CD4-positive, alpha-beta memory T cell (primary cell): ENCODE data around the gene NAA38. TPM values are rescaled to one million over a fixed set of nuclear protein-coding genes. Genes with fewer than 3 reads are reported as not detected.
A peak's percentile ranks its signal among the peaks of the same experiment; 100 is the strongest.

Experiments used
- CTCF ChIA-PET: fragments of 350-600 bp; sonication (Branson Sonifier 250); formaldehyde crosslinking; loops from one replicate; lab custom pipeline; 2021; ENCODE audit warnings: inconsistent platforms; ENCODE audit not compliant: partially characterized antibody; lab: Charles Lee
- POLR2A ChIA-PET: fragments of 350-600 bp; sonication (Branson Sonifier 250); formaldehyde crosslinking; loops from one replicate; lab custom pipeline; 2021; ENCODE audit not compliant: partially characterized antibody; lab: Charles Lee
- DNase-seq, 5 donors: peaks; one replicate each; pipeline versions ENCODE4 v3.0.0 to v3.0.0-alpha.2; 2020 to 2022; ENCODE audit warnings: mixed read lengths in 1 of 5
- H3K27ac ChIP-seq: one replicate; pipeline ENCODE4 v1.7.0; 2013; ENCODE audit warnings: low read depth, low read length
- H3K27me3 ChIP-seq: 2 replicates; pipeline ENCODE4 v1.7.0; 2013; ENCODE audit warnings: mild to moderate bottlenecking, low read length, moderate library complexity; ENCODE audit not compliant: insufficient read depth
- H3K36me3 ChIP-seq: 2 replicates; pipeline ENCODE4 v1.7.0; 2013; ENCODE audit warnings: mild to moderate bottlenecking, low read length, moderate library complexity; ENCODE audit not compliant: insufficient read depth
- H3K4me1 ChIP-seq: 2 replicates; pipeline ENCODE4 v1.7.0; 2013; ENCODE audit warnings: mild to moderate bottlenecking, low read length, moderate library complexity; ENCODE audit not compliant: insufficient read depth
- H3K4me3 ChIP-seq, 2 donors: one replicate each; pipeline ENCODE4 v1.7.0; 2013; ENCODE audit warnings: low read length in 2 of 2, mild to moderate bottlenecking in 1 of 2
- H3K9me3 ChIP-seq, 2 donors: one replicate each; pipeline ENCODE4 v1.7.0; 2013; ENCODE audit warnings: low read length in 2 of 2, control low read depth in 1 of 2; ENCODE audit not compliant: control insufficient read depth in 1 of 2
- H3K27ac Mint-ChIP-seq, 7 donors: one replicate each; pipeline ENCODE4 v1.8.0; 2020 to 2021; ENCODE audit warnings: mixed read lengths in 7 of 7, mild to moderate bottlenecking in 6 of 7, inconsistent platforms in 3 of 7, moderate library complexity in 3 of 7
- H3K27me3 Mint-ChIP-seq, 2 donors: one replicate each; pipeline ENCODE4 v1.8.0; 2020 to 2021; ENCODE audit warnings: mixed read lengths in 2 of 2
- H3K36me3 Mint-ChIP-seq, 2 donors: one replicate each; pipeline ENCODE4 v1.8.0; 2020 to 2021; ENCODE audit warnings: mixed read lengths in 2 of 2, inconsistent platforms in 1 of 2, mild to moderate bottlenecking in 1 of 2
- H3K4me1 Mint-ChIP-seq, 4 donors: one replicate each; pipeline ENCODE4 v1.8.0; 2020 to 2021; ENCODE audit warnings: mixed read lengths in 4 of 4, mild to moderate bottlenecking in 1 of 4
- H3K4me3 Mint-ChIP-seq, 8 donors: one replicate each; pipeline ENCODE4 v1.8.0; 2020 to 2021; ENCODE audit warnings: mixed read lengths in 8 of 8, mild to moderate bottlenecking in 7 of 8, moderate library complexity in 6 of 8, inconsistent platforms in 3 of 8
- H3K9me3 Mint-ChIP-seq, 8 donors: one replicate each; pipeline ENCODE4 v1.8.0; 2020 to 2021; ENCODE audit warnings: mixed read lengths in 8 of 8, mild to moderate bottlenecking in 5 of 8, inconsistent platforms in 3 of 8, moderate library complexity in 1 of 8
- intact Hi-C: fragments of 100-400 bp; cut with micrococcal nuclease; formaldehyde crosslinking; loops from one replicate; pipeline ENCODE4 v1.15.1; 2023
- polyA plus RNA-seq, 2 donors: library from polyadenylated mRNA; unstranded; fragments of 300-500 nt; fragmentation: Illumina TruSeq; gene quantifications; one replicate each; pipeline ENCODE4 v1.2.3, GENCODE V29; 2021
- total RNA-seq, 2 experiments: library from RNA; stranded (reverse); gene quantifications; one replicate each; pipeline ENCODE4 v1.2.3, GENCODE V29; 2021

Gene NAA38
- total and polyA plus RNA-seq, 4 experiments from 2014 or later: 23.1 to 149 (median 82.3) TPM

GRCh38 chr17:7835814-7836595 lies 21.4 kb downstream of the NAA38 start:
- Mint-ChIP-seq H3K27me3 (peaks cover 0 to 9% of the 10 kb centered on the region in 2 donors), H3K4me3 (peak overlapping the region; percentile 83 to 95 (median 92)), H3K4me1 (peaks cover 43 to 72% (median 49%) of the 10 kb centered on the region in 4 donors), H3K36me3 (peaks cover 0 to 29% of the 10 kb centered on the region in 2 donors), H3K27ac (peak overlapping the region; percentile 98 to 100 (median 99)), H3K9me3 (peaks cover 0 to 3% (median 0%) of the 10 kb centered on the region in 8 donors)
- Histone ChIP-seq H3K36me3 (no peaks in the 10 kb centered on the region), H3K27me3 (no peaks in the 10 kb centered on the region), H3K4me1 (peaks cover 50% of the 10 kb centered on the region), H3K9me3 (no peaks in the 10 kb centered on the region), H3K4me3 (peak overlapping the region; percentile 61 to 84), H3K27ac (peak overlapping the region; percentile 98)
- peak in 4 of 5 donors; percentile 42 to 77 (median 62) for DNase-seq
- ChIA-PET POLR2A (interaction anchor here (0.9 to 9.0 kb wide), 15 partner anchors 11 to 352 kb away, joined by 3 to 238 read pairs (median 12); partner anchors contain the start of genes CHD3, CNTROB, CYB5D1 and NAA38), CTCF (interaction anchor here (1.2 to 6.1 kb wide), 9 partner anchors 10 to 225 kb away, joined by 3 to 65 read pairs (median 5); partner anchors contain the start of genes CYB5D1 and NAA38)
- intact Hi-C loops: loop anchor here (1.0 to 2.0 kb wide), 6 partner anchors 15 to 529 kb away; partner anchors contain the start of genes CNTROB and EIF5A

GRCh38 chr17:7834957-7835813 lies 22.2 kb downstream of the NAA38 start:
- Mint-ChIP-seq H3K9me3 (peaks cover 0 to 3% (median 0%) of the 10 kb centered on the region in 8 donors), H3K27ac (peak overlapping the region; percentile 99 to 100 (median 99)), H3K4me1 (peaks cover 36 to 64% (median 42%) of the 10 kb centered on the region in 4 donors), H3K4me3 (peak overlapping the region; percentile 90 to 98 (median 94)), H3K36me3 (peaks cover 0 to 25% of the 10 kb centered on the region in 2 donors), H3K27me3 (peaks cover 0 to 9% of the 10 kb centered on the region in 2 donors)
- ChIA-PET CTCF (interaction anchor here (0.7 to 6.1 kb wide), 18 partner anchors 8 to 225 kb away, joined by 3 to 65 read pairs (median 4); partner anchors contain the start of genes CYB5D1 and NAA38), POLR2A (interaction anchor here (0.6 to 9.0 kb wide), 26 partner anchors 10 to 799 kb away, joined by 3 to 238 read pairs (median 6); partner anchors contain the start of genes ALOXE3, CHD3, CNTROB and CYB5D1)
- Histone ChIP-seq H3K4me3 (peak overlapping the region; percentile 76 to 84), H3K4me1 (peaks cover 45% of the 10 kb centered on the region), H3K36me3 (no peaks in the 10 kb centered on the region), H3K27me3 (no peaks in the 10 kb centered on the region), H3K9me3 (no peaks in the 10 kb centered on the region), H3K27ac (peak overlapping the region; percentile 98)
- intact Hi-C loops: loop anchor here (1.0 to 2.0 kb wide), 9 partner anchors 7 to 528 kb away; partner anchors contain the start of genes CNTROB, EIF5A and NAA38
- DNase-seq: peak; percentile 90 to 98 (median 92)

GRCh38 chr17:7834542-7834956 lies 22.8 kb downstream of the NAA38 start:
- no peaks in the 10 kb centered on the region for H3K36me3 ChIP-seq
- intact Hi-C loops: loop anchor here (1.0 to 2.0 kb wide), 6 partner anchors 8 to 262 kb away; partner anchors contain the start of genes CNTROB and NAA38
- H3K27ac ChIP-seq: peak overlapping the region; percentile 98
- H3K27me3 Mint-ChIP-seq: peaks cover 0 to 9% of the 10 kb centered on the region in 2 donors
- H3K4me1 Mint-ChIP-seq: peaks cover 33 to 57% (median 37%) of the 10 kb centered on the region in 4 donors
- no peaks in the 10 kb centered on the region for H3K9me3 ChIP-seq
- ChIA-PET CTCF (interaction anchor here (0.6 to 6.1 kb wide), 17 partner anchors 8 to 223 kb away, joined by 3 to 65 read pairs (median 4); partner anchors contain the start of genes CYB5D1 and NAA38), POLR2A (interaction anchor here (0.6 to 9.0 kb wide), 24 partner anchors 10 to 799 kb away, joined by 3 to 238 read pairs (median 6); partner anchors contain the start of genes ALOXE3, CHD3, CNTROB and CYB5D1)
- peaks cover 0 to 3% (median 0%) of the 10 kb centered on the region in 8 donors for H3K9me3 Mint-ChIP-seq
- peaks cover 0 to 22% of the 10 kb centered on the region in 2 donors for H3K36me3 Mint-ChIP-seq
- peak overlapping the region; percentile 99 to 100 (median 99) for H3K27ac Mint-ChIP-seq
- peak overlapping the region; percentile 76 to 84 for H3K4me3 ChIP-seq
- no peaks in the 10 kb centered on the region for H3K27me3 ChIP-seq
- peaks cover 41% of the 10 kb centered on the region for H3K4me1 ChIP-seq
- DNase-seq: peak in 1 of 5 donors; percentile 87
- H3K4me3 Mint-ChIP-seq: peak overlapping the region; percentile 84 to 98 (median 94)

- H3K36me3 Mint-ChIP-seq: peaks cover 0 to 17% of the 10 kb centered on the region in 2 donors
- Histone ChIP-seq H3K27ac (peak within 1 kb of the TSS; percentile 98), H3K4me3 (peak within 1 kb of the TSS; percentile 76 to 84), H3K9me3 (no peaks in the 10 kb centered on the region), H3K36me3 (no peaks in the 10 kb centered on the region), H3K4me1 (peaks cover 35% of the 10 kb centered on the region), H3K27me3 (no peaks in the 10 kb centered on the region)
- H3K9me3 Mint-ChIP-seq: peaks cover 0 to 3% (median 0%) of the 10 kb centered on the region in 8 donors
- DNase-seq: peak; percentile 89 to 94 (median 90)
- peaks cover 0 to 11% of the 10 kb centered on the region in 2 donors for H3K27me3 Mint-ChIP-seq
- intact Hi-C loops: loop anchor here (1.0 to 2.0 kb wide), 6 partner anchors 8 to 261 kb away; partner anchors contain the start of genes CNTROB and NAA38
- H3K27ac Mint-ChIP-seq: peak within 1 kb of the TSS; percentile 99 to 100 (median 99)
- ChIA-PET CTCF (interaction anchor here (0.6 to 6.1 kb wide), 18 partner anchors 8 to 223 kb away, joined by 3 to 65 read pairs (median 4); partner anchors contain the start of gene NAA38), POLR2A (interaction anchor here (0.6 to 9.0 kb wide), 25 partner anchors 9 to 620 kb away, joined by 3 to 238 read pairs (median 4); partner anchors contain the start of genes ALOXE3, CHD3, CNTROB and CYB5D1)
- H3K4me3 Mint-ChIP-seq: peak within 1 kb of the TSS; percentile 84 to 98 (median 94)
- peaks cover 28 to 52% (median 32%) of the 10 kb centered on the region in 4 donors for H3K4me1 Mint-ChIP-seq
Observed at GRCh38 chr17:7833795-7834541, 23.4 kb downstream of the NAA38 start, which contains the start of gene KDM6B. TSS of gene KDM6B (plus strand) at chr17:7834217. CDS start at chr17:7845555, 11,338 bp downstream.

- peak in 1 of 5 donors; percentile 46 for DNase-seq
- peaks cover 0 to 11% of the 10 kb centered on the region in 2 donors for H3K27me3 Mint-ChIP-seq
- H3K36me3 Mint-ChIP-seq: peaks cover 0 to 17% of the 10 kb centered on the region in 2 donors
- CTCF ChIA-PET: interaction anchor here (0.8 to 6.1 kb wide), 11 partner anchors 8 to 157 kb away, joined by 3 to 65 read pairs (median 6); partner anchors contain the start of gene NAA38
- H3K27me3 ChIP-seq: no peaks in the 10 kb centered on the region
- H3K4me1 ChIP-seq: peaks cover 29% of the 10 kb centered on the region
- H3K4me1 Mint-ChIP-seq: peaks cover 22 to 44% (median 26%) of the 10 kb centered on the region in 4 donors
- peaks cover 0 to 3% (median 0%) of the 10 kb centered on the region in 8 donors for H3K9me3 Mint-ChIP-seq
- peak overlapping the region; percentile 98 for H3K27ac ChIP-seq
- no peaks in the 10 kb centered on the region for H3K36me3 ChIP-seq
- peak overlapping the region in 1 of 2 donors; percentile 84 for H3K4me3 ChIP-seq
- no peaks in the 10 kb centered on the region for H3K9me3 ChIP-seq
- H3K4me3 Mint-ChIP-seq: peak overlapping the region; percentile 84 to 98 (median 94)
- intact Hi-C loops: no loop called here
- peak overlapping the region; percentile 99 to 100 (median 99) for H3K27ac Mint-ChIP-seq
- POLR2A ChIA-PET: interaction anchor here (0.5 to 9.0 kb wide), 14 partner anchors 14 to 354 kb away, joined by 3 to 238 read pairs (median 4); partner anchors contain the start of genes ALOXE3, CNTROB, CYB5D1 and FXR2
Observed at GRCh38 chr17:7833011-7833794, 24.2 kb downstream of the NAA38 start.
